GM21381 (cell line): ENCODE measurements around the gene TRPM4.
"Not testable (repeated sequence)": the region's sequence is repeated elsewhere in the genome, so short reads cannot be mapped to it uniquely, and the experiment has no call there.

ENCODE experiments used
- ATAC-seq: cut with Tn5 transposase; IDR thresholded peaks from one replicate; pipeline ENCODE4 v1.9.1; 2021; ENCODE audit warnings: mild to moderate bottlenecking, moderate library complexity; ENCODE audit not compliant: unreplicated experiment

TRPM4 gene

GRCh38 chr19:49223472-49223871, 65.9 kb downstream of the TRPM4 start:
- no peak for ATAC-seq

DNA sequence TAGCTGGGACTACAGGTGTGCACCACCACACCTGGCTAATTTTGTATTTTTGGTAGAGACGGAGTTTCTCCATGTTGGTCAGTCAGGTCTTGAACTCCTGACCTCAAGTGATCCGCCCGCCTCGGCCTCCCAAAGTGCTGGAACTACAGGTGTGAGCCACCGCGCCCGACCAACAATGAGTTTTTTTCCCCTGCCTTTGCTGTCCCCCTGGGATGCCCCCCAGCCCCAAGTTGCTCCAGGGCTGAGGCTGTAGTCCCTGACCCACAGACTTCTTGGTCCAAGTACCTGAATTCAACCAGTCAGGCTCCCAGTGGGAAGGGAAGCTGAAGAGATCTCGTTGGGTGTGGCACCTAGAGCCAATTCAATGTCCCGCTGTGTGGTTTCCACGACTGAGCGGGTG, 66.8 kb downstream of the TRPM4 start:
- not testable (repeated sequence) for ATAC-seq

GRCh38 chr19:49224879-49225278, 67.3 kb downstream of the TRPM4 start:
- ATAC-seq, result no peak

GRCh38 chr19:49229416-49229815, 71.8 kb downstream of the TRPM4 start:
- ATAC-seq, result no peak

DNA sequence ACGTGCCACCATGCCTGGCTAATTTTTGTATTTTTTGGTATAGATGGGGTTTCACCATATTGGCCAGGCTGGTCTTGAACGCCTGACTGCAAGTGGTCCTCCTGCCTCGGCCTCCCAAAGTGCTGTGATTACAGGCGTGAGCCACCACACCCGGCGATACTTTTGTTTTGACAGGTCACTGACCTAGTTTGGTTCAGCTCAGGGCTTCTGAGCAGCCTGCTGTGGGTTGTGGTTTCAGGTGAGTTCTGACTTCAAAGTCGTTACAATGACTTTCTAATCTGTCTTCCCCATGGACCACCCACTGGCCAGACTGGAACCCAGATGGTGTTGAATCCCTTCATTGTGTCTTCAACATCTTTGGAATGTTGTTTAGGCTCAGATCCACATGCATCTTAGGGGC, 73.8 kb downstream of the TRPM4 start:
- no peak for ATAC-seq

GRCh38 chr19:49231804-49232203, 74.2 kb downstream of the TRPM4 start:
- ATAC-seq, result no peak

DNA sequence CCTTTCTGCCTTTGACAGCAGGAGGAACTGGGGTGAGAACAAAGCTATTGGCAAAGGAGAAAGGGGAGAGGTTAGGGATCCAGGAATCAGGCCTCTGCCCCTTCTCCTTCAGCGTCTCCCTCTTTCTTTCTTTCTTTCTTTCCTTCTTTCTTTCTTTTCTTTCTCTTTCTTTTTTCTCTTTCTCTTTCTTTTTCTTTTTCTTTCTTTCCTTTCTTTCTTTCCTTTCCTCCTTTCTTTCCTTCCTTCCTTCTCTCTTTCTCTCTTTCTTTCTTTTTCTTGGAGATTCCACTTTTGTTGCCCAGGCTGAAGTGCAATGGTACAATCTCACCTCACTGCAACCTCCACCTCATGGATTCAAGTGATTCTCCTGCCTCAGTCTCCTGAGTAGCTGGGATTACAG, 75.6 kb downstream of the TRPM4 start:
- ATAC-seq, result no peak

GRCh38 chr19:49241769-49242168, 84.2 kb downstream of the TRPM4 start:
- no peak for ATAC-seq

- ATAC-seq, result no peak
Measured at GRCh38 chr19:49243129-49243528, 85.5 kb downstream of the TRPM4 start.

DNA sequence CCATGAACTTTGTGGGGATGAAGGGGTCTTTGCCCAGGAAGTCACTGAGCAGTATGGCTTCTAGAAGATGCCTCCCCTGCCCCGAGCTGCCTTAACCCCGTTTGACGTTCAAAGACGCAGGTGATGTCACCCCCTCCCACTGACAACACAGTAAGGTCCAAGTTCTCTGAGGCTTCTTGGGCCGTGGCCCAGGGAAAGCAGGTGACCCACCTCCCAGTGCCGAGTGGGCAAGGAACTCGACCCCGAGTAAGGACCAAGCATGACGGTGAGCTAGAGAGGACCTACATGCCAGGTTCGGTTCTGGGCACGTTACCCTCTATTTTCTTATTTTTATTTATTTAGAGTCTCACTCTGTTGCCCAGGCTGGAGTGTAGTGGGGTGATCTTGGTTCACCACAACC, 86.1 kb downstream of the TRPM4 start:
- ATAC-seq, result no peak

- ATAC-seq, result no peak
Measured at GRCh38 chr19:49244256-49244655, 86.7 kb downstream of the TRPM4 start.

DNA sequence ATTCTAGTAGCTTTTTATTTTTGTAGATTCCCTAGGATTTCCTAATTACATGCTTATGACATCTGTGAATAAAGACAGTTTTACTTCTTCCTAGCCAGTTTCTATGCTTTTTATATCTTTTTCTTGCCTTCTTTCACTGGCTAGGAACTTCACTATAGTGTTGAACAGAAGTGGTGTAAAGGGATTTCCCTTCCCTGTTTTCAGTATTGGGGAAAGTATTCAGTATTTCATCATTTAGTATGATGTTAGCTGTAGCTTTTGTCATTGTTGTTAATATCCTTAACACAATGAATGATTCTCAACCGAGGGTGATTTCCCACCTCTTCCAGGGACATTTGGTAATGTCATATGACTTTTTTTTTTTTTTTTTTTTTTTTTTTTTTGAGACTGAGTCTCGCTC, 90.1 kb downstream of the TRPM4 start:
- no peak for ATAC-seq

DNA sequence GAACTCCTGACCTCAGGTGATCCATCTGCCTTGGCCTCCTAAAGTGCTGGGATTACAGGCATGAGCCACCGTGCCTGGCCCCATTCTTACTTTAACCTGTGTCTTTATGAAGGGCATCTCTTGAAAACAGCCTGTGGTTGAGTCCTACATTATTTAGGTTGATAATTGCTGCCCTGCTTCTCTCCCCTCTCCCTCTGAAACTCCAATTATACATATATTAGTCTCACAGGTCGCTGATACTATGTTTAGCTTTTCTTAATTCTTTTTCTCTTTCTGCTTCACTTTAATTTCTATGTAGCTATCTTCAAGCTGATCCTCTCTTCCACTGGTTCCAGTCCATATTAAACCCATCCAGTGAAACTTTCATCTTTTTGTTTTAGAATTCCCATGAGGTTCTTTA, 92.3 kb downstream of the TRPM4 start:
- no peak for ATAC-seq

DNA sequence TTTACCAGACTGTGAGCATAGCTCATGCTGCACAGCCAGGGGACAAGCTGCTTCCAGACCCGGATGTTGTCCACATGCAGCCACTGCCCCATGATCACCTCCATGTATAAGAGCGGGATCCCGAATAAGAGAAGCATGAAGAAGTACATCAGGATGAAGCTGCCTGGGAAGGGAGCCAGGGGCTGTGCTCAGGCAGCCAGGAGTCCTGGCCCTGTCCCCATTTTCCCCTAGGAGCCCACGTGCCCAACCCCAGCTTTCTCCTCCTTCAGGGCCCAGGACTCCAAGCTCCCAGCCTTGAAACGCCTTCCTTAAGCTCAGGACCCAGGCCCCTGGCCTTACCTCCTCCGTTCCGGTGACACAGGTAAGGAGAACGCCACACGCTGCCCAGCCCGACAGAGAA, 98.1 kb downstream of the TRPM4 start:
- ATAC-seq, result no peak

- no peak for ATAC-seq
Measured at GRCh38 chr19:49256691-49257090, 99.1 kb downstream of the TRPM4 start.
